Endodermal cell (in vitro differentiated cells): Measurements from ENCODE around the gene TRIO. TPM values are rescaled to one million over a fixed set of nuclear protein-coding genes. Genes with fewer than 3 reads are reported as not detected.
A peak's percentile ranks its signal among the peaks of the same experiment; 100 is the strongest.

ENCODE experiments used
- DNase-seq: peaks from one replicate; pipeline ENCODE4 v3.0.0-alpha.2; 2017
- H3K27ac ChIP-seq: 2 replicates; pipeline ENCODE4 v1.5.1; 2013; ENCODE audit warnings: mild to moderate bottlenecking, low read depth, low read length, moderate library complexity
- H3K27me3 ChIP-seq: 2 replicates; pipeline ENCODE4 v1.6.1; 2013; ENCODE audit warnings: mild to moderate bottlenecking, low read length, moderate library complexity; ENCODE audit not compliant: insufficient read depth, control insufficient read depth, poor library complexity, severe bottlenecking
- H3K36me3 ChIP-seq: 2 replicates; pipeline ENCODE4 v1.7.0; 2013; ENCODE audit warnings: mild to moderate bottlenecking, low read length, moderate library complexity; ENCODE audit not compliant: control insufficient read depth, insufficient read depth
- H3K4me1 ChIP-seq: one replicate; pipeline ENCODE4 v1.7.0; 2013; ENCODE audit warnings: low read length; ENCODE audit not compliant: control insufficient read depth, insufficient read depth
- H3K4me3 ChIP-seq: 2 replicates; pipeline ENCODE4 v1.5.1; 2013; ENCODE audit warnings: mild to moderate bottlenecking, low read length, moderate library complexity
- H3K9ac ChIP-seq: 2 replicates; pipeline ENCODE4 v1.6.1; 2013; ENCODE audit warnings: mild to moderate bottlenecking, low read length, moderate library complexity; ENCODE audit not compliant: poor library complexity, severe bottlenecking; ENCODE audit errors: extremely low read depth
- H3K9me3 ChIP-seq: 2 replicates; pipeline ENCODE4 v1.6.1; 2013; ENCODE audit warnings: mild to moderate bottlenecking, low read length, moderate library complexity; ENCODE audit not compliant: control insufficient read depth
- H3K27ac Mint-ChIP-seq: 2 replicates; pipeline ENCODE4 v1.8.0; 2020; ENCODE audit warnings: mixed read lengths
- H3K27me3 Mint-ChIP-seq: 2 replicates; pipeline ENCODE4 v1.8.0; 2021; ENCODE audit warnings: mild to moderate bottlenecking, mixed read lengths; ENCODE audit not compliant: insufficient read depth
- H3K36me3 Mint-ChIP-seq: 2 replicates; pipeline ENCODE4 v1.8.0; 2020; ENCODE audit warnings: low read depth, mixed read lengths
- H3K4me1 Mint-ChIP-seq: 2 replicates; pipeline ENCODE4 v1.8.0; 2020; ENCODE audit warnings: mixed read lengths
- H3K4me3 Mint-ChIP-seq: 2 replicates; pipeline ENCODE4 v1.8.0; 2020; ENCODE audit warnings: mild to moderate bottlenecking, moderate library complexity, mixed read lengths
- H3K9me3 Mint-ChIP-seq: 2 replicates; pipeline ENCODE4 v1.8.0; 2020; ENCODE audit warnings: mild to moderate bottlenecking, mixed read lengths
- CTCF ChIP-seq: fragments of 200-600 bp; sonication (generic); conservative IDR thresholded peaks from 2 replicates; pipeline ENCODE4 v1.5.0; 2021; ENCODE audit warnings: antibody characterized with exemption, mild to moderate bottlenecking
- WGBS, 2 experiments: methylation state at CpG; one replicate each; pipeline versions ENCODE4 v1.1.5 to v1.1.7; 2013; ENCODE audit warnings: missing lambda C conversion rate in 2 of 2, mixed read lengths in 1 of 2; ENCODE audit not compliant: insufficient coverage in 1 of 2, insufficient read length in 1 of 2; 5-methylcytosine and 5-hydroxymethylcytosine counted together
- total RNA-seq, 2 donors: library from RNA; stranded (reverse); fragmentation: NEBNext Ultra II Directional in 1 of 2; extraction: Animal tissue kit (Norgen Biotek cat#: 25700) in 1 of 2; gene quantifications; 2 replicates in 1 of 2; 3 replicates in 1 of 2; pipeline ENCODE4 v1.2.1, GENCODE V29; 2021

TRIO gene
- total RNA-seq, 2 donors from 2014 or later, result 88.3 to 109 TPM

- peaks cover 50% of the 10 kb centered on the region for H3K36me3 Mint-ChIP-seq
Observed at GRCh38 chr5:14410394-14411201, 267.5 kb downstream of the TRIO start.

DNA sequence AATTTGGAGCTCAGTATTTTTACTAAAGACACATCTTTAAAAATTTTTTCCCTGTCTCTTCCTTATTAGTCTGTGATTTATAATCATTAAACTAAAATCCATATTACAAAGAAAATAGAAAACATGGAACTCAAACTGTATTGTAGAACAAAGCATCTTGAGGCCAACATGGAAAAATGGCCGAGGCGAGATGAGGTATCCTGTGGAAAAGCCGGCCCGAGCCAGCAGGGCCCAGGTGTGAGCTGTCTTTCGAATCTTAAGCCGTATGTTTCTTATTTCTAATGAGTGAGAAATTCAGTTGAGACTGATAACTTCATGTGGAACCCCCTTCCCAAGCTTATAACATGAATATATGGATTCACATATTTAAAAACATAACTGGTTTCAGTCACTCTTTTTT lies 268.1 kb downstream of the TRIO start:
- no peaks in the 10 kb centered on the region for H3K4me1 ChIP-seq
- DNase-seq, result no peak
- no peak overlapping the region for H3K27ac Mint-ChIP-seq
- no peak overlapping the region for H3K4me3 Mint-ChIP-seq
- no peak for TF ChIP-seq CTCF
- H3K9ac ChIP-seq, result no peak overlapping the region
- peaks cover 59% of the 10 kb centered on the region for H3K36me3 ChIP-seq
- no peaks in the 10 kb centered on the region for H3K27me3 Mint-ChIP-seq
- H3K4me1 Mint-ChIP-seq, result peaks cover 11% of the 10 kb centered on the region
- no peak overlapping the region for H3K4me3 ChIP-seq
- H3K36me3 Mint-ChIP-seq, result peaks cover 49% of the 10 kb centered on the region
- H3K27me3 ChIP-seq, result no peaks in the 10 kb centered on the region
- no peak overlapping the region for H3K27ac ChIP-seq
- WGBS, 2 experiments, result 91 to 100% methylated on average over 3 to 6 of the region's 6 CpGs
- no peaks in the 10 kb centered on the region for H3K9me3 Mint-ChIP-seq
- no peaks in the 10 kb centered on the region for H3K9me3 ChIP-seq

More at GRCh38 chr5:14410394-14411201, 267.5 kb downstream of the TRIO start:
- DNase-seq, result no peak
- Histone ChIP-seq H3K36me3 (peaks cover 64% of the 10 kb centered on the region), H3K4me3 (no peak overlapping the region), H3K4me1 (no peaks in the 10 kb centered on the region), H3K27me3 (no peaks in the 10 kb centered on the region), H3K27ac (no peak overlapping the region), H3K9ac (no peak overlapping the region), H3K9me3 (no peaks in the 10 kb centered on the region)
- Mint-ChIP-seq H3K27me3 (no peaks in the 10 kb centered on the region), H3K4me1 (peaks cover 6% of the 10 kb centered on the region), H3K9me3 (no peaks in the 10 kb centered on the region), H3K4me3 (no peak overlapping the region), H3K27ac (peak overlapping the region; percentile 19)
- WGBS, 2 experiments, result 92 to 94% methylated on average over 9 to 18 of the region's 18 CpGs
- no peak for TF ChIP-seq CTCF

DNA sequence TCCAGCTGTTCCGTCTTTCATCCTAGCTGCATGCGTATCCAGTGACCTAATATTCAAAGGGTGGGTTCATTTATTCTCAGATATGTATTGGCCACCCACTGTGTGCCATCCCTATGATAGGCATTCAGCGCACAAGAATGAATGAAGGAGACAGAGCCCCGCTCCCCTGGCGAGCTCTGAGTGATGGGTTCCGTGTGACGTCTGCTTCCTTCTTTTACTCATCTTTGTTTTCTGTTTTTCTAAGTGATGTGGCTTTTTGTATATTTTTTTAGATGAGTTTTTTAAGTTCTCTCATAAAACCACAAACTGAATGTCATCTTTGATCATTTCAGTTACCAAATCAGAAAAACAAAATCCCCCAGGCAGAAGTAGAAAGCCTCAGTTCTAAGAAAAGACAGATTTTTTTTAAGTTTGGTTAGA lies 270.2 kb downstream of the TRIO start:
- Mint-ChIP-seq H3K36me3 (peaks cover 35% of the 10 kb centered on the region), H3K27ac (no peak overlapping the region), H3K4me1 (peaks cover 30% of the 10 kb centered on the region), H3K9me3 (no peaks in the 10 kb centered on the region), H3K27me3 (no peaks in the 10 kb centered on the region), H3K4me3 (no peak overlapping the region)
- WGBS, 2 experiments, result 52 to 84% methylated on average over 3 to 7 of the region's 7 CpGs
- Histone ChIP-seq H3K4me1 (peaks cover 3% of the 10 kb centered on the region), H3K27me3 (no peaks in the 10 kb centered on the region), H3K4me3 (no peak overlapping the region), H3K9ac (no peak overlapping the region), H3K27ac (no peak overlapping the region), H3K9me3 (no peaks in the 10 kb centered on the region), H3K36me3 (peaks cover 47% of the 10 kb centered on the region)
- TF ChIP-seq CTCF, result no peak
- DNase-seq, result no peak
